ENCODE results near the gene SUN3.
A peak's percentile ranks its signal among the peaks of the same experiment; 100 is the strongest.
"Not testable (repeated sequence)": the region's sequence is repeated elsewhere in the genome, so short reads cannot be mapped to it uniquely, and the experiment has no call there.

SUN3 gene

GRCh38 chr7:48025624-48026023 lies 3.3 kb downstream of the SUN3 start:
- DNase-seq, result no peak

DNA sequence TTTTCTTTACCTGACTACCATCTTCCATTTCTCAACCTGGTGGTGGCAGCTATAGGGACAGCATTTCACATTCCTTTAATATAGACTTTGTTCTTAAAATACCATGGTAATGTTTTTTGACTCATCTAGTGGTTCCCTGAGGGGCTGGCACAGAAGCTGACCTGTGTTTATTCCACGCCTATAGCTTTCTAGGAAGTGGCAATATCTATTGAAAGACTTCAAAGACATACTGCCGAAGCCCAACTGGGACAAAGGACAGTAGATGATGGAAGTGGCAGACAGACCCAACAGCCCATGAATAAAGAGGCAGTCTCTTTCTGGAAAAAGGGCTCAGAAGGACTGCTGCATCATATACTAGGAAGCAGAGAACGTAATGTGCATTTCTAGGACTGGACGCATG lies 11.2 kb downstream of the SUN3 start:
- no peak for DNase-seq

GRCh38 chr7:48016641-48017040 lies 12.3 kb downstream of the SUN3 start:
- DNase-seq, result no peak

- no peak for DNase-seq
Observed at GRCh38 chr7:48011951-48012350, 17.0 kb downstream of the SUN3 start.

- DNase-seq, result no peak
Observed at GRCh38 chr7:48011323-48011722, 17.6 kb downstream of the SUN3 start.

- DNase-seq, result no peak
Observed at GRCh38 chr7:48009954-48010353, 19.0 kb downstream of the SUN3 start.

DNA sequence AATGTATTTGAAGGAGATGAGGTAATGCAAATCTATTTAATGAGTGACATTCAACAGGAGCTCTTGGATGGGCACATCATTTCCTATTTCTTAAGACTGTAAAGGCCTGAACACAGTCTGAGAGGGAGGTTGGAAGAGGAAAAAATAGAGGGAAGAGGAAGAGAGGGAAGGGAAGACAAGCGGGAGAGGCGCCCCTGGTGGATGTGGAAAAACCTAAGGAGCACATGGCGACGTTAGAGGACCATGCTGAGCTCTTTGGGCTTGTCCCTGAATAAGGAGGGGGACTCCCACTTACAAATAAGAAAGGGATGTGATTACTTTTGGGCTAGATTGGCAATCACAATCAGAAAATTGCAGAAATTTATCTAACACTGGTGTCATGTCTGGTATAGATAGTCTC lies 19.6 kb downstream of the SUN3 start:
- DNase-seq, result no peak

DNA sequence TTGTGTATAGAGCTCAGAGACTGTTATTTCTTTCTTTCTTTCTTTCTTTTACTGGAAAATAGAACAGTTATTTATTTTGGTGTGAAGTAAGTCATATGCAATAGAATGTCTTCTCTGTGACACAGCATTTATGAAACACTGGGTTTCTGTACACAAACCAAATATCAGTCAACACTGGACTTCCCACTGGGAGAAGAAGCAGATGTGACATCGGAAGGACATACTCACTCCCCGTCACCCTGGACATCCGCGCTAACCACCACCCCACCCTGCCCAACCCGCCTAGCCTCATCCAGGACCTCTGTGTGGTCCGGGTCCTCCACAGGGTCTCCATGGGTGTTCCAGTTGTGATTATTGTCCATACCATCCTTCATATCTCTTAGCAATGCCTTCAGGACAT lies 22.0 kb downstream of the SUN3 start:
- DNase-seq, result no peak

DNA sequence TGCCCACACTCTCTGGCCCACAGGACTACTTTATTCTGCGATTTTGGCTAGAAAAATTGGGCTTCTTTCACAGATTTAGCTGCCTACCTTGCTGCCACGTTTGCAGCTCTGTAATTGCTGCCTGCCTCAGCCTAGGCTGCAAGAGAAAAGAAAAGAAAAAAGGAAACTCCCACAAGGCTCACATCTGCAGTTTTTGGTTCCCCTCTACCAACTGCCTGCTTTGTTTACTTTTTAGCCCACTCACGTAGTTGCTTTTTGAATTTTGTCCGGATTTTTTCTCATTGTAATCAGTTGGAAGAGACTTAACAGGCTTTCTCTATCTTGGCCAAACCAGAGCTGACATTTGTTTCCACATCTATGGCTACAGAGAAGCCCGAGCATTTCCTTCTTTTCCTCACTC lies 24.3 kb downstream of the SUN3 start:
- DNase-seq, result no peak

DNA sequence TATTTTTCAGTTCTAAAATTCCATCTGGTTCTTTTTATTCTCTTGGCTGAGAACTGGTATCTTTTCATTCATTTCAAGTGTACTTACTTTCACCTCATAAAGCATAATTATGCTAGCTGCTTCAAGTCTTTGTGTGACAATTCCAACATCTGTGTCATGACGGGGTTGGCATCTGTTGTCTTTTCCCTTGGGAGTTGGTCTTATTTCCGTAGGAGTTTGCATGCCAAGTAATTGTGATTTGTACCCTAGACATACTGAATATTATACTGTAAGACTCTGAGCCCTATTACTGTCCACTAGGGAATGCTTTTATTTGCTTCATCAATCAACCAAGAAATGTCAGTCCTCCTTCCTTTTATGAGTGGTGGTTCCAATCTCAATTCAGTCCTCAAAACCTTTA lies 24.9 kb downstream of the SUN3 start:
- peak; percentile 33 for DNase-seq

- DNase-seq, result not testable (repeated sequence)
Observed at GRCh38 chr7:48000164-48000563, 28.7 kb downstream of the SUN3 start.

- DNase-seq, result no peak
Observed at GRCh38 chr7:47999413-47999812, 29.5 kb downstream of the SUN3 start.

GRCh38 chr7:47992446-47992845 lies 36.5 kb downstream of the SUN3 start:
- no peak for DNase-seq

DNA sequence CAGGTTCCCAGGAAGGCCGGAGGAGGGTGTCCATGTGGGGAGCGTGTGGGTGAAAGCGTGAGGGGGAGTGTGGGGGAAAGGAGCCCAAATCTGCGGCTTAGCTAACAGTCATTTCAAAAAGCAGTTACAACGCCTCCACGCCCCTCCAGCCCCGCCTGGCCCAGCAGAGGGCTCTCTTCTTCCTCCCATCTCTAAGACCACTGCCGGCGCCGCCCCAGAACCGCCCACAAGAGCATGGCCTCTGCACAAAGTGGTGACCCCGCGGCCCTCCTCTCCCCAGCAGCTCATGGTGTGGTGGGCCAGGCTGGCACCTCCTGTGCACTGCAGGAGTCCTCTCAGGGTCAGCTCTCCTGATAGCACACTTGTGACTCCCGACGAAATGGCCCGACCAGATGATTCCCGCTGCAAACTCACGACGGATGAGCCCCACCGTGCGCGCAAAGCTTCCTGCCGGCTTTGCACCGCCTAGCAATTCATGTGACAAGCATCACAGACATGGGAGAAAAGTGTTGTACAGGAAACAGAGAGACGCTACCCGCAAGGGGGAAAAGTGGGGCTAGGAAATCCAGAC lies 37.1 kb downstream of the SUN3 start:
- peak; percentile 64 for DNase-seq

- no peak for DNase-seq
Observed at GRCh38 chr7:47991270-47991669, 37.6 kb downstream of the SUN3 start.

GRCh38 chr7:47990592-47990991 lies 38.3 kb downstream of the SUN3 start:
- DNase-seq, result no peak

DNA sequence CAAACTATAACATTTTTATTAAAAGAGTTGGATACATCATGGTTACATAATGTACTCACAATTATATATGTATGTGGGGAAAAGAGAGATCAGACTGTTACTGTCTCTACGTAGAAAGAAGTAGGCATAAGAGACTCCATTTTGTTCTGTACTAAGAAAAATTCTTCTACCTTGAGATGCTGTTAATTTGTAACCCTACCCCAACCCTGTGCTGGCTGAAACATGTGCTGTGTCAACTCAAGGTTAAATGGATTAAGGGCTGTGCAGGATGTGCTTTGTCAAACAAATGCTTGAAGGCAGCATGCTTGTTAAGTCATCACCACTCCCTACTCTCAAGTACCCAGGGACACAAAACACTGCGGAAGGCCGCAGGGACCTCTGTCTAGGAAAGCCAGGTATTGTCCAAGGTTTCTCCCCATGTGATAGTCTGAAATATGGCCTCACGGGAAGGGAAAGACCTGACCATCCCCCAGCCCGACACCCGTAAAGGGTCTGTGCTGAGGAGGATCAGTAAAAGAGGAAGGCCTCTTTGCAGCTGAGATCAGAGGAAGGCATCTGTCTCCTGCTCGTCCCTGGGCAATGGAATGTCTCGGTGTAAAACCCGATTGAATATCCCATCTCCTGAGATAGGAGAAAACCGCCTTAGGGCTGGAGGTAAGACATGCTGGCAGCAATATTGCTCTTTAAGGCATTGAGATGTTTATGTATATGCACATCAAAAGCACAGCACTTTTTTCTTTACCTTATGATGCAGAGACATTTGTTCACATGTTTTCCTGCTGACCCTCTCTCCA lies 39.1 kb downstream of the SUN3 start:
- not testable (repeated sequence) for DNase-seq

- DNase-seq, result no peak
Observed at GRCh38 chr7:47988496-47989386, 40.2 kb downstream of the SUN3 start.

DNA sequence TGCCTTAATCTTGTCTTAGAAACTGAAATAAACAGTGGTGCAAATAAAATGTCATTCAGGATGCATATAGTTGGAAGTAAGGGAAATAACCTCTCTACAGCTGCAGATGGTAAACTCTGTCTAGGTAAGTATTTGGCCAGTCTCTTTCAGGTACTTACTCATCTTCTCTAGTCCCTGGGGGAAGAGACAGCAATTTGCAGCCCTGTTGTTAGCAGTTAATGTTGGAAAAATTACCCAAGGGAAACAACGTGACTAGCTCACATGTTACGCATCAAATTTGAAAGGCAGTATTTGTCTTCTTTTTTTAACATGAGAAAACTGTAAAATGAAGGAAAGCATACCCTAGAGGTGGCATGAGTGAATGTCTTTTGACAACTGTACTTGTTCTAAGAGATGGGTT lies 46.3 kb downstream of the SUN3 start:
- DNase-seq, result no peak

DNA sequence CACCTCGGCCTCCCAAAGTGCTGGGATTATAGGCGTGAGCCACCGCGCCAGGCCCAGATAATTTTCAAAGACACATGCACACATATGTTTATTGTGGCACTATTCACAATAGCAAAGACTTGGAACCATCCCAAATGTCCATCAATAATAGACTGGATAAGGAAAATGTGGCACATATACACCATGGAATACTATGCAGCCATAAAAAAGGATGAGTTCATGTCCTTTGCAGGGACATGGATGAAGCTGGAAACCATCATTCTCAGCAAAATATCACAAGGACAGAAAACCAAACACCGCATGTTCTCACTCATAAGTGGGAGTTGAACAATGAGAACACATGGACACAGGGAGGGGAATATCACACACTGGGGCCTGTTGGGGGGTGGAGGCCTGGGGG lies 48.3 kb downstream of the SUN3 start:
- not testable (repeated sequence) for DNase-seq

DNA sequence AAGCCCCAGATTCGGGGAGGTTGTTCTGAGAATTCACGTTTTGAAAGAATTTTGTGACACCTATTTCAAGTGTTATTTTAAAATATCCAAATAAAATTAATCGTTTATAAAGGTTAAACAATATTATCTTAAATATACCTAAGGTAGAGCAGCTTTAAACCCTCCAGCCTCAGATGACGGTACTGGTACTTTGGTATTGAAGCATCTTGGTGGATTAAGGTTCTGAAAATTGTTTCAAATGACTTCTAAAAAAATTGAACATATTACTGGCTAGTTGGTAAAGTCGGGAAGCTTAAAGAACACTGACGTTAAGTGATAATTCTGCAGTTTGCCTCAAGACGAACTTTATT lies 49.1 kb downstream of the SUN3 start:
- no peak for DNase-seq

- peak; percentile 94 for DNase-seq
Observed at GRCh38 chr7:47979145-47979831, 49.6 kb downstream of the SUN3 start, which contains the start of gene HUS1. TSS of gene HUS1 (minus strand) at chr7:47979615. CDS start at chr7:47979519, 96 bp downstream.

DNA sequence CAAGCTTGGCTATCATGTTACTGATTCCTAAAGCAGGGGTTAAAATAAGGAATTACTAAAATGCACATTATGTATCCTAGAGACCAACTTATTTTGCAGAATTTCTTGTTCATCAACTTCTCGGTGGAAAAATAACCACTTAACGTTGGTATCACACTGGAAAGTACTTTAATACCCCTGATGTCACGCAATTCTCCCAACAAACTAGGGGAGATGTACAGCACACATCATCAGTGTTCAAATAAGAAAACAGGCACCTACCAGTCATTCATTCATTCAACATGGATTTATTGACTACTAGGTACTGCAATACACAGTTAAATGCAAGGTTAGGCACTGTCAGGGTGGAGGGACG lies 50.1 kb downstream of the SUN3 start:
- DNase-seq, result no peak

Data from NCI-H1092 (cell line).